Neural progenitor cell (in vitro differentiated cells): ENCODE measurements around the gene RD3L.

ENCODE experiments used
- EZH2 ChIP-seq: fragments of 200-600 bp; sonication (generic); IDR thresholded peaks from 2 replicates; pipeline ENCODE4 v1.6.1; 2017; ENCODE audit warnings: antibody characterized with exemption, mild to moderate bottlenecking, moderate library complexity
- EZH2phosphoT487 ChIP-seq: fragments of 200-600 bp; sonication (generic); IDR thresholded peaks from 2 replicates; pipeline ENCODE4 v1.6.1; 2017; ENCODE audit warnings: antibody characterized with exemption
- TF ChIP-seq, protein P1 (sequence below): fragments of 200-600 bp; sonication (generic); IDR thresholded peaks from 2 replicates; pipeline ENCODE4 v1.5.1; 2017; ENCODE audit warnings: antibody characterized with exemption, mild to moderate bottlenecking

DNA sequence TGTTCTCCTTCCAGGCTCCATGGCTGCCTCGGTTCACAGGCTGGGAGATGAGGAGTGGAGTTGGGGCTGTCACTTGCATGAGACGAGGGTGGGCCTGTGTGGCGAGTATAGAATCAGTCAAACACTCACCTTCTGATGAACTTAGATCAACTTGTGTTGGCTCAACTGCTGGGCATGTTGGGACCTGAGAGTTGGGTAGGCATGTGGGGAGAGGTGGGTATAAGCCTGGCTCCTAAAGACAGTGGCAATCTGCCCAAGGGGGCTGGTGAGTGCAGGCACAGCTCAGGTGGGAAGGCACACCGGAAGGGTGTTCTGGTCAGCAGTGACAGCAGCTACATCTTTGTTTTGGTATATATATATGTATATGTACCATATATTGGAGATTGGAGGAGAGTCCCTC is 44.1 kb downstream of the RD3L start:
- TF ChIP-seq, protein P1, sequence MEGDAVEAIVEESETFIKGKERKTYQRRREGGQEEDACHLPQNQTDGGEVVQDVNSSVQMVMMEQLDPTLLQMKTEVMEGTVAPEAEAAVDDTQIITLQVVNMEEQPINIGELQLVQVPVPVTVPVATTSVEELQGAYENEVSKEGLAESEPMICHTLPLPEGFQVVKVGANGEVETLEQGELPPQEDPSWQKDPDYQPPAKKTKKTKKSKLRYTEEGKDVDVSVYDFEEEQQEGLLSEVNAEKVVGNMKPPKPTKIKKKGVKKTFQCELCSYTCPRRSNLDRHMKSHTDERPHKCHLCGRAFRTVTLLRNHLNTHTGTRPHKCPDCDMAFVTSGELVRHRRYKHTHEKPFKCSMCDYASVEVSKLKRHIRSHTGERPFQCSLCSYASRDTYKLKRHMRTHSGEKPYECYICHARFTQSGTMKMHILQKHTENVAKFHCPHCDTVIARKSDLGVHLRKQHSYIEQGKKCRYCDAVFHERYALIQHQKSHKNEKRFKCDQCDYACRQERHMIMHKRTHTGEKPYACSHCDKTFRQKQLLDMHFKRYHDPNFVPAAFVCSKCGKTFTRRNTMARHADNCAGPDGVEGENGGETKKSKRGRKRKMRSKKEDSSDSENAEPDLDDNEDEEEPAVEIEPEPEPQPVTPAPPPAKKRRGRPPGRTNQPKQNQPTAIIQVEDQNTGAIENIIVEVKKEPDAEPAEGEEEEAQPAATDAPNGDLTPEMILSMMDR, result no peak
- TF ChIP-seq EZH2 (no peak), EZH2phosphoT487 (no peak)
